ENCODE measurements around the gene KRT81.

- TF ChIP-seq POLR2A (IDR thresholded peaks at IDR 0.05; ENCODE audit: low read length), result no peak
- TF ChIP-seq GATA1 (IDR thresholded peaks at IDR 0.05; ENCODE audit: low read depth, low read length), result no peak
These were observed 13.7 kb downstream of the KRT81 start for GRCh38 chr12:52277486-52278245.

Data from erythroblast (primary cell).